ENCODE data around the gene ZNF555. TPM values are rescaled to one million over a fixed set of nuclear protein-coding genes. Genes with fewer than 3 reads are reported as not detected.
"Not testable (repeated sequence)": the region's sequence is repeated elsewhere in the genome, so short reads cannot be mapped to it uniquely, and the experiment has no call there.

Gene ZNF555
- total and polyA plus RNA-seq, 5 donors: 3.4 to 15.7 (median 8.8) TPM

GRCh38 chr19:2883686-2884439, 42.6 kb downstream of the ZNF555 start:
- no peaks in the 10 kb centered on the region for H3K27me3 ChIP-seq (ENCODE audit: control insufficient read depth, insufficient read depth)
- ATAC-seq: no peak
- no peak overlapping the region for H3K4me3 ChIP-seq (ENCODE audit: low read length)
- H3K27ac ChIP-seq (ENCODE audit: low read length): no peak overlapping the region
- no peaks in the 10 kb centered on the region for H3K9me3 ChIP-seq (ENCODE audit: control insufficient read depth, low read length)
- intact Hi-C loops (cut with DNase I): no loop called here
- WGBS: 85% methylated on average over 14 of the region's 14 CpGs
- no peaks in the 10 kb centered on the region for H3K4me1 ChIP-seq (ENCODE audit: control insufficient read depth, insufficient read depth, low read length)
- DNase-seq: no peak

GRCh38 chr19:2885736-2886135, 44.5 kb downstream of the ZNF555 start:
- no peak for DNase-seq
- Histone ChIP-seq H3K4me1 (ENCODE audit: control insufficient read depth, insufficient read depth, low read length) (no peaks in the 10 kb centered on the region), H3K27me3 (ENCODE audit: control insufficient read depth, insufficient read depth) (no peaks in the 10 kb centered on the region), H3K27ac (ENCODE audit: low read length) (no peak overlapping the region), H3K9me3 (ENCODE audit: control insufficient read depth, low read length) (no peaks in the 10 kb centered on the region), H3K4me3 (ENCODE audit: low read length) (no peak overlapping the region)
- no peak for ATAC-seq
- intact Hi-C loops (cut with DNase I): loop anchor here in 1 of 4 donors (5.0 kb wide), 1 partner anchor 62 kb away; no protein-coding TSS in a partner anchor
- WGBS: 86% methylated on average over 17 of the region's 17 CpGs

- intact Hi-C loops (cut with DNase I): loop anchor here in 1 of 4 donors (5.0 kb wide), 1 partner anchor 60 kb away; no protein-coding TSS in a partner anchor
- Histone ChIP-seq H3K4me1 (ENCODE audit: control insufficient read depth, insufficient read depth, low read length) (no peaks in the 10 kb centered on the region), H3K9me3 (ENCODE audit: control insufficient read depth, low read length) (no peaks in the 10 kb centered on the region), H3K27me3 (ENCODE audit: control insufficient read depth, insufficient read depth) (no peaks in the 10 kb centered on the region), H3K27ac (ENCODE audit: low read length) (no peak overlapping the region), H3K4me3 (ENCODE audit: low read length) (no peak overlapping the region)
- DNase-seq (peak in 1 of 3 donors; percentile 31), ATAC-seq (peak; percentile 77 to 78)
- 24% methylated on average over 9 of the region's 9 CpGs for WGBS
These were observed 46.2 kb downstream of the ZNF555 start for GRCh38 chr19:2887391-2887914.

- 63% methylated on average over 37 of the region's 37 CpGs for whole genome bisulfite sequencing
- Histone ChIP-seq H3K27ac (ENCODE audit: low read length) (no peak overlapping the region), H3K9me3 (ENCODE audit: control insufficient read depth, low read length) (no peaks in the 10 kb centered on the region), H3K4me1 (ENCODE audit: control insufficient read depth, insufficient read depth, low read length) (no peaks in the 10 kb centered on the region), H3K27me3 (ENCODE audit: control insufficient read depth, insufficient read depth) (no peaks in the 10 kb centered on the region), H3K4me3 (ENCODE audit: low read length) (no peak overlapping the region)
- ATAC-seq (peak; percentile 27 to 57), DNase-seq (peak; percentile 59 to 74 (median 72))
- intact Hi-C loops (cut with DNase I): loop anchor here in 1 of 4 donors (5.0 kb wide), 1 partner anchor 59 kb away; no protein-coding TSS in a partner anchor
These were observed 47.5 kb downstream of the ZNF555 start for GRCh38 chr19:2888731-2889224.

GRCh38 chr19:2890531-2890930, 49.3 kb downstream of the ZNF555 start:
- H3K27ac ChIP-seq (ENCODE audit: low read length); H3K27me3 ChIP-seq (ENCODE audit: control insufficient read depth, insufficient read depth); ATAC-seq; intact Hi-C loops (cut with DNase I); H3K4me3 ChIP-seq (ENCODE audit: low read length); DNase-seq; H3K4me1 ChIP-seq (ENCODE audit: control insufficient read depth, insufficient read depth, low read length); H3K9me3 ChIP-seq (ENCODE audit: control insufficient read depth, low read length): not testable (repeated sequence)
- WGBS: 79% methylated on average over 8 of the region's 8 CpGs

DNA sequence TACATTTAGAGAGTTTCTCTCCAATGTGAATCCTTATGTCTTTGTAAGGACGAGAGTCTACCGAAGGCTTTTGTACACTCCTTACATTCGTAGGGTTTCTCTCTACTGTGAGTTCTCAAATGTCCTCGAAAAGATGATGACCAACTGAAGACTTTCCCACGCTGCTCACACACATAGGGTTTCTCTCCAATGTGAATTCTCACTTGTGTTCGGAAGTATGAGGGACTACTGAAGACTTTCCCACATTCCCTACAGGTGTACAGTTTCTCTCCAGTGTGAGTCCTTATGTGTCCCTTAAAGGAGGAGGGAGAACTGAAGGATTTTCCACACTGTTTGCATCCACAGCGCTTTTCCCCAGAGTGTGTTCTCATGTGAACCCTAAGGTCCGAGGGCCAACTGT, 55.4 kb downstream of the ZNF555 start:
- Histone ChIP-seq H3K27ac (ENCODE audit: low read length) (no peak overlapping the region), H3K4me1 (ENCODE audit: control insufficient read depth, insufficient read depth, low read length) (no peaks in the 10 kb centered on the region), H3K27me3 (ENCODE audit: control insufficient read depth, insufficient read depth) (no peaks in the 10 kb centered on the region), H3K9me3 (ENCODE audit: control insufficient read depth, low read length) (no peaks in the 10 kb centered on the region), H3K4me3 (ENCODE audit: low read length) (no peak overlapping the region)
- no peak for ATAC-seq
- DNase-seq: no peak
- WGBS: 80% methylated on average over 8 of the region's 8 CpGs
- intact Hi-C loops (cut with DNase I): no loop called here

- H3K4me1 ChIP-seq (ENCODE audit: control insufficient read depth, insufficient read depth, low read length): no peaks in the 10 kb centered on the region
- no peaks in the 10 kb centered on the region for H3K9me3 ChIP-seq (ENCODE audit: control insufficient read depth, low read length)
- peak; percentile 100 for DNase-seq
- no peaks in the 10 kb centered on the region for H3K27me3 ChIP-seq (ENCODE audit: control insufficient read depth, insufficient read depth)
- WGBS: under 1% methylated on average over 100 of the region's 100 CpGs
- intact Hi-C loops (cut with DNase I): no loop called here
- peak; percentile 99 for ATAC-seq
- H3K4me3 ChIP-seq (ENCODE audit: low read length): peak within 1 kb of the TSS; percentile 46
- peak within 1 kb of the TSS; percentile 18 for H3K27ac ChIP-seq (ENCODE audit: low read length)
These were observed 59.3 kb downstream of the ZNF555 start, which contains the start of gene ZNF57 for GRCh38 chr19:2900296-2901252. Gene ZNF57, plus strand, starts transcription at chr19:2900928. Its CDS starts 118 bp downstream, at chr19:2901046.

- Histone ChIP-seq H3K4me1 (ENCODE audit: control insufficient read depth, insufficient read depth, low read length) (no peaks in the 10 kb centered on the region), H3K27ac (ENCODE audit: low read length) (no peak overlapping the region), H3K9me3 (ENCODE audit: control insufficient read depth, low read length) (no peaks in the 10 kb centered on the region), H3K4me3 (ENCODE audit: low read length) (no peak overlapping the region), H3K27me3 (ENCODE audit: control insufficient read depth, insufficient read depth) (no peaks in the 10 kb centered on the region)
- 89% methylated on average over 13 of the region's 13 CpGs for WGBS
- intact Hi-C loops (cut with DNase I): no loop called here
- ATAC-seq (no peak), DNase-seq (no peak)
These were observed 61.4 kb downstream of the ZNF555 start for GRCh38 chr19:2902590-2903218.

DNA sequence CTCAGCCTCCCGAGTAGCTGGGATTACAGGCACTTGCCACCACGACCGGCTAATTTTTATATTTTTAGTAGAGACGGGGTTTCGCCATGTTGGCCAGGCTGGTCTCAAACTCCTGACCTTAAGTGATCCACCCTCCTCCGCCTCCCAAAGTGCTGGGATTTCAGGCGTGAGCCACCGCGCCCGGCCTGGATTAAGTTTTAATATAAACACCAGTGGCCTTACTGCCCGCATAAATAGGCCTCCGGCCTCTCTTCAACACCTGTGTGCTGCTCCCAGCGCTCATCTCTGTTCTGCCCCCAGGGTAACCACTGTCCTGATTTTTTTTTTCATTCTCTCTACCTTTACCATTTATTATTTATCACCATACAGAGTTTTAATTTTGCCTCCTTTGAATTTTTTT, 62.1 kb downstream of the ZNF555 start:
- WGBS: 90% methylated on average over 13 of the region's 13 CpGs
- ATAC-seq; intact Hi-C loops (cut with DNase I); H3K4me1 ChIP-seq (ENCODE audit: control insufficient read depth, insufficient read depth, low read length); H3K9me3 ChIP-seq (ENCODE audit: control insufficient read depth, low read length); DNase-seq; H3K27ac ChIP-seq (ENCODE audit: low read length); H3K4me3 ChIP-seq (ENCODE audit: low read length); H3K27me3 ChIP-seq (ENCODE audit: control insufficient read depth, insufficient read depth): not testable (repeated sequence)

DNA sequence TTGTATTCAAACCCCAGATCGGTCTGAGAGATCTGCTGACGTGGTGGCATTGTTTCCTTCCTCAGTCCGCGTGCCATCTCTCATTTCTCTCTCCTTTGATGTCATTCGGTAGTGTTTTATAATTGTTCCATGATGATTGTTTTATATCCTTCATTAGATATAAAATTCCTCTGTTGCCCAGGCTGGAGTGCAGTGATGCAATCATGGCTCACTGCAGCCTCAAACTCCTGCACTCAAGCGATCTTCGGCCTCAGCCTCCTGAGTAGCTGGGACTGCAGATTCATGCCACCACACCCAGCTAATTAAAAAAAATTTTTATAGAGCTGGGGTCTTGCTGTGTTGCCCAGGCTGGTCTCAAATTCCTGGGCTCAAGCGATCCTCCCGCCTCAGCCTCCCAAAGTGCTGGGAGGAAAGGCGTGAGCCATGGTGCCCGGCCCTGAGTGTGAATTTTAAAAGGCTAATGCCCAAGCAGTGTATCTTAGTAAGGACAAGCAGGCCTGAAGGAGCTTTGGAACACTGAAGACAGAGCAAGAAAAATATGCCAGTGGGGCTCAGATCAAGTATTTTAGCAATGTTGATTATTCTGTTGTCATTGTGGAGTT, 64.7 kb downstream of the ZNF555 start:
- H3K27me3 ChIP-seq (ENCODE audit: control insufficient read depth, insufficient read depth): no peaks in the 10 kb centered on the region
- no peak overlapping the region for H3K27ac ChIP-seq (ENCODE audit: low read length)
- H3K9me3 ChIP-seq (ENCODE audit: control insufficient read depth, low read length): no peaks in the 10 kb centered on the region
- no peak overlapping the region for H3K4me3 ChIP-seq (ENCODE audit: low read length)
- H3K4me1 ChIP-seq (ENCODE audit: control insufficient read depth, insufficient read depth, low read length): no peaks in the 10 kb centered on the region
- intact Hi-C loops (cut with DNase I): no loop called here
- no peak for ATAC-seq
- DNase-seq: no peak
- WGBS: 89% methylated on average over 11 of the region's 11 CpGs
